Measurements from ENCODE around the gene KCTD16.

KCTD16 gene

DNA sequence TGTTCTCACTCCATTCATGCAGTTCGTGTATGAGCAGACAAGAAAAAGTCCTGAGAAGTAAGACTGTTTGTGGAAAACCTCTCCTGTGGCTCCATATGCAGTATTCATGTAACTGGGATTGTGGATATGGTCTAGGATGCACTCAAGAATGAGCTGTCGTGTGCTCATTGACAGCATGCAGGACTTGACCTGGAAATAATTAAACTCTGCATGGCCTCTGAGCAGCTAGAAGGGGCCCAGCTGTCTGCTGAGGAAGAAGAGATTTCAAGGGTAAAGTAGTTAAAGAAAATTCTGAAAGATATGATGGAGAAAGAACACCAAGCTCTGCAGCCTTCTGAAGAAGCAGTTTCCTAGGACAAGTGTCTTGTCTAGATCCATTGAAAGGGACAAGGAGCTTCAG lies 89.4 kb downstream of the KCTD16 start:
- TF ChIP-seq, protein P1, sequence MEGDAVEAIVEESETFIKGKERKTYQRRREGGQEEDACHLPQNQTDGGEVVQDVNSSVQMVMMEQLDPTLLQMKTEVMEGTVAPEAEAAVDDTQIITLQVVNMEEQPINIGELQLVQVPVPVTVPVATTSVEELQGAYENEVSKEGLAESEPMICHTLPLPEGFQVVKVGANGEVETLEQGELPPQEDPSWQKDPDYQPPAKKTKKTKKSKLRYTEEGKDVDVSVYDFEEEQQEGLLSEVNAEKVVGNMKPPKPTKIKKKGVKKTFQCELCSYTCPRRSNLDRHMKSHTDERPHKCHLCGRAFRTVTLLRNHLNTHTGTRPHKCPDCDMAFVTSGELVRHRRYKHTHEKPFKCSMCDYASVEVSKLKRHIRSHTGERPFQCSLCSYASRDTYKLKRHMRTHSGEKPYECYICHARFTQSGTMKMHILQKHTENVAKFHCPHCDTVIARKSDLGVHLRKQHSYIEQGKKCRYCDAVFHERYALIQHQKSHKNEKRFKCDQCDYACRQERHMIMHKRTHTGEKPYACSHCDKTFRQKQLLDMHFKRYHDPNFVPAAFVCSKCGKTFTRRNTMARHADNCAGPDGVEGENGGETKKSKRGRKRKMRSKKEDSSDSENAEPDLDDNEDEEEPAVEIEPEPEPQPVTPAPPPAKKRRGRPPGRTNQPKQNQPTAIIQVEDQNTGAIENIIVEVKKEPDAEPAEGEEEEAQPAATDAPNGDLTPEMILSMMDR (IDR thresholded peaks at IDR 0.05; ENCODE audit: borderline replicate concordance, insufficient read depth, low read depth, low read length): no peak
- H3K4me3 ChIP-seq (ENCODE audit: low read depth, low read length): no peak overlapping the region

DNA sequence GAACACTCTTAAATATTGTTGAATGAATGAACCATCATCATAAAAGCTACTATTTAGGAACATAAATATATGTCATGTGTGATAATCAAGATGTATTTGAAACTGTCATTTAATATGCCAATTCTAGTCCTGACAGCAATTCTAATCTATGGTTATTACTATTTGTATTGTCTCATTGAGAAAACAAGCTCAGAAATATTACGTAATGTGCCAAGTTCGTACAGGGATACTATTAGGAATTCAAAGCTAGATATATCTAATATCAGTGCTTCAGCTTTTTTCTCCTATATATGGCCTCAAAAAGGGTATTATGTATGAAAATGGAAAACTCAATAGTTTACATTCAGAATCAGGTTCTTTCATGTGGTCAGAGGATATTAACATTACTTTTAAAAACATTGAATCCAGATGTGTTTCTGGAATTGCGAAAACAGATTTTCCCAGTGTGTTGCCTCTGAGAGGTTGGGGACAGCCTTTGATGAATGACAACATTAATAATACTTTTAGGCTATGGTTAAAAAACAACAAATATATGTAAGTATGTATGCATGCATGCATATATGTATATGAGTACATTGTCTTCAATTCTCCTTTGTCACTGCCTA lies 95.1 kb downstream of the KCTD16 start:
- TF ChIP-seq, protein P1 (IDR thresholded peaks at IDR 0.05; ENCODE audit: borderline replicate concordance, insufficient read depth, low read depth, low read length): no peak
- H3K4me3 ChIP-seq (ENCODE audit: low read depth, low read length): no peak overlapping the region

GRCh38 chr5:144267961-144268513 lies 97.4 kb downstream of the KCTD16 start:
- H3K4me3 ChIP-seq (ENCODE audit: low read depth, low read length): no peak overlapping the region
- TF ChIP-seq, protein P1 (IDR thresholded peaks at IDR 0.05; ENCODE audit: borderline replicate concordance, insufficient read depth, low read depth, low read length): no peak

DNA sequence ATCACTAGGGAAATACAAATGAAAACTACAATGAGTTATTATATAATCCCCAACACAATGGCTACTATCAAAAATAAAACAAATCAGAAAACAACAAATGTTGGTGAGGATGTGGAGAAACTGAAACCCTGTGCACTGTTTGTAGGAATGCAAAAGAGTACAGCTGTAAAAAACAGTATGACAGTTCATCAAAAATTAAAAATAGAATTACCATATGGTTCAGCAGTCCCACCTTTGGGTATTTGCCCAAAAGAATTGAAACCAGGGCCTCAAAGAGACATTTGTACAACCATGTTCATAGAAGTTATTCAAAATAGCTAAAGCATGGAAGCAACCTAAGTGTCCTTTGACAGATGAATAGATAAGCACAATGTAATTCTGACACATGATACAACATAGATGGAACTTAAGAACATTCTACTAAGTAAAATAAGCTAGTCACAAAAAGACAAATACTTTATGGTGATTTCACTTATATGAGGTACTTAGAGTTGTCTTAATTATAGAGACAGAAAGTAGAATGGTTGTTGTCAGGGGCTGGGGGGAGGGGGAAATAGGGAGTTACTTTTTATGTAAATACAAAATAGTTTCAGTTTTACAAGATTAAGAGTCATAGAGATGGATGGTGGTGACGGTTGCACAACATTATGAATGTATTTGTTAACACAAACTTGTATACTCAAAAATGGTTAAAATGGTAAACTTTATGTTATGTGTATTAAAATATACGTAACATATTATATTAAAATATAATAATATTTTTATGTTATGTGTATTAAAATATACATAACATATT lies 102.8 kb downstream of the KCTD16 start:
- no peak overlapping the region for H3K4me3 ChIP-seq (ENCODE audit: low read depth, low read length)
- TF ChIP-seq, protein P1 (IDR thresholded peaks at IDR 0.05; ENCODE audit: borderline replicate concordance, insufficient read depth, low read depth, low read length): no peak

- TF ChIP-seq, protein P1 (IDR thresholded peaks at IDR 0.05; ENCODE audit: borderline replicate concordance, insufficient read depth, low read depth, low read length): no peak
- no peak overlapping the region for H3K4me3 ChIP-seq (ENCODE audit: low read depth, low read length)
Observed at GRCh38 chr5:144275329-144275728, 104.7 kb downstream of the KCTD16 start.

GRCh38 chr5:144276034-144276822 lies 105.6 kb downstream of the KCTD16 start:
- no peak overlapping the region for H3K4me3 ChIP-seq (ENCODE audit: low read depth, low read length)

More at GRCh38 chr5:144276034-144276822, 105.6 kb downstream of the KCTD16 start:
- TF ChIP-seq, protein P1 (IDR thresholded peaks at IDR 0.05; ENCODE audit: borderline replicate concordance, insufficient read depth, low read depth, low read length): no peak

Data from GM12875 (cell line).